A673 (cell line): ENCODE measurements around the gene ULK4.

Experiments used
- EZH2 ChIP-seq: fragments of 200-600 bp; sonication (generic); IDR thresholded peaks from 2 replicates; pipeline ENCODE4 v1.6.1; 2017; ENCODE audit warnings: borderline replicate concordance, low read depth, mild to moderate bottlenecking, mixed read lengths, antibody characterized with exemption, low read length; ENCODE audit not compliant: poor library complexity, severe bottlenecking
- TF ChIP-seq, protein P1 (sequence below): fragments of 300-800, 200-600 bp; sonication (generic); conservative IDR thresholded peaks from 2 replicates; pipeline ENCODE4 v1.5.1; 2017; ENCODE audit warnings: low read depth, mild to moderate bottlenecking, antibody characterized with exemption, low read length, moderate library complexity, mixed read lengths

DNA sequence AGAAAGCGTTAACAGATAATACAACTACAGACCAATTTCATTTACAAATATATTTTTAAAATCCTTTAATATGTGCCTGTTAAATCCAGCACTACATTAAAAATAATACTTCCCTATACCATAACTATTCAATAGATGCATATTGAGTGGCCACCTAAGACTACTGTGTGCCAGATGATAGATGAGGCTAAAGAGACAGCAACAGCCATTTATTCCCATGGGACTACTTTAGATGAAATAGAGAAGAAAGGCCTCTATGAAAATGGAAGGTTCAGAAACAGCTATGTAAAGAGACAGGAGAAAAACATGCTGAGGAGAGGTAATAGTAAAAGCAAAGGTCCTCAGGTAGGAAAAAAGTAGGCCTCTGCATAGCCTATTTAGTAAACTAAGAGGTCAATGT lies 358.1 kb downstream of the ULK4 start:
- TF ChIP-seq, protein P1, sequence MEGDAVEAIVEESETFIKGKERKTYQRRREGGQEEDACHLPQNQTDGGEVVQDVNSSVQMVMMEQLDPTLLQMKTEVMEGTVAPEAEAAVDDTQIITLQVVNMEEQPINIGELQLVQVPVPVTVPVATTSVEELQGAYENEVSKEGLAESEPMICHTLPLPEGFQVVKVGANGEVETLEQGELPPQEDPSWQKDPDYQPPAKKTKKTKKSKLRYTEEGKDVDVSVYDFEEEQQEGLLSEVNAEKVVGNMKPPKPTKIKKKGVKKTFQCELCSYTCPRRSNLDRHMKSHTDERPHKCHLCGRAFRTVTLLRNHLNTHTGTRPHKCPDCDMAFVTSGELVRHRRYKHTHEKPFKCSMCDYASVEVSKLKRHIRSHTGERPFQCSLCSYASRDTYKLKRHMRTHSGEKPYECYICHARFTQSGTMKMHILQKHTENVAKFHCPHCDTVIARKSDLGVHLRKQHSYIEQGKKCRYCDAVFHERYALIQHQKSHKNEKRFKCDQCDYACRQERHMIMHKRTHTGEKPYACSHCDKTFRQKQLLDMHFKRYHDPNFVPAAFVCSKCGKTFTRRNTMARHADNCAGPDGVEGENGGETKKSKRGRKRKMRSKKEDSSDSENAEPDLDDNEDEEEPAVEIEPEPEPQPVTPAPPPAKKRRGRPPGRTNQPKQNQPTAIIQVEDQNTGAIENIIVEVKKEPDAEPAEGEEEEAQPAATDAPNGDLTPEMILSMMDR: no peak
- no peak for TF ChIP-seq EZH2
